GM23338 (cell line): ENCODE data around the gene ACKR1. TPM values are rescaled to one million over a fixed set of nuclear protein-coding genes. Genes with fewer than 3 reads are reported as not detected.
A peak's percentile ranks its signal among the peaks of the same experiment; 100 is the strongest.

ENCODE experiments used
- ATAC-seq: fragments of 200-7000 bp; cut with Tn5 transposase; 3 replicates; pipeline ENCODE4 v1.9.1; 2020
- DNase-seq: peaks from one replicate; pipeline ENCODE4 v3.0.0-alpha.2; 2015; ENCODE audit warnings: low spot score
- H2AFZ ChIP-seq: fragments of 200-600 bp; sonication (generic); 2 replicates; pipeline ENCODE4 v1.8.0; 2016; ENCODE audit warnings: antibody characterized with exemption, mild to moderate bottlenecking, moderate library complexity
- H3F3A ChIP-seq: fragments of 200-600 bp; sonication (generic); replicated peaks from 2 replicates; pipeline ENCODE4 v1.8.0; 2017; ENCODE audit warnings: antibody characterized with exemption, mixed run types, low read depth
- H3K27ac ChIP-seq: fragments of 200-600 bp; sonication (generic); 2 replicates; pipeline ENCODE4 v1.6.1; 2016; ENCODE audit warnings: low read depth
- H3K27me3 ChIP-seq: fragments of 200-600 bp; sonication (generic); 2 replicates; pipeline ENCODE4 v1.8.0; 2016; ENCODE audit warnings: mild to moderate bottlenecking, mixed run types, moderate library complexity; ENCODE audit not compliant: insufficient read depth
- H3K36me3 ChIP-seq: fragments of 200-600 bp; sonication (generic); 2 replicates; pipeline ENCODE4 v1.8.0; 2016; ENCODE audit warnings: mild to moderate bottlenecking; ENCODE audit not compliant: insufficient read depth
- H3K4me1 ChIP-seq: fragments of 200-600 bp; sonication (generic); 2 replicates; pipeline ENCODE4 v1.8.0; 2016; ENCODE audit warnings: mild to moderate bottlenecking, moderate library complexity; ENCODE audit not compliant: insufficient read depth
- H3K4me2 ChIP-seq: fragments of 200-600 bp; sonication (generic); 2 replicates; pipeline ENCODE4 v1.7.1; 2017; ENCODE audit warnings: mixed run types
- H3K4me3 ChIP-seq: fragments of 200-600 bp; sonication (generic); 2 replicates; pipeline ENCODE4 v1.6.1; 2016; ENCODE audit warnings: mixed run types
- H3K79me2 ChIP-seq: fragments of 200-600 bp; sonication (generic); replicated peaks from 2 replicates; pipeline ENCODE4 v1.8.0; 2017; ENCODE audit warnings: mild to moderate bottlenecking; ENCODE audit not compliant: insufficient read depth
- H3K9me2 ChIP-seq: fragments of 200-600 bp; sonication (generic); 2 replicates; pipeline ENCODE4 v1.8.0; 2017; ENCODE audit not compliant: insufficient read depth
- H4K20me1 ChIP-seq: fragments of 200-600 bp; sonication (generic); replicated peaks from 2 replicates; pipeline ENCODE4 v1.8.0; 2017; ENCODE audit warnings: mild to moderate bottlenecking; ENCODE audit not compliant: insufficient read depth
- H3K27ac Mint-ChIP-seq: 2 replicates; pipeline ENCODE4 v1.8.0; 2020; ENCODE audit warnings: inconsistent platforms, mild to moderate bottlenecking, moderate library complexity, mixed read lengths
- H3K27me3 Mint-ChIP-seq: 3 replicates; pipeline ENCODE4 v1.8.0; 2022; ENCODE audit warnings: low read depth, mild to moderate bottlenecking, moderate library complexity, mixed read lengths, inconsistent platforms; ENCODE audit not compliant: insufficient read depth, poor library complexity
- H3K36me3 Mint-ChIP-seq: 3 replicates; pipeline ENCODE4 v1.8.0; 2021; ENCODE audit warnings: low read depth, mild to moderate bottlenecking, inconsistent platforms, moderate library complexity, mixed read lengths
- H3K4me1 Mint-ChIP-seq: 3 replicates; pipeline ENCODE4 v1.8.0; 2020; ENCODE audit warnings: mild to moderate bottlenecking, inconsistent platforms, mixed read lengths
- H3K4me3 Mint-ChIP-seq: 3 replicates; pipeline ENCODE4 v1.8.0; 2021; ENCODE audit warnings: moderate library complexity, mild to moderate bottlenecking, inconsistent platforms, mixed read lengths
- H3K9me3 Mint-ChIP-seq: 3 replicates; pipeline ENCODE4 v1.8.0; 2020; ENCODE audit warnings: moderate library complexity, mild to moderate bottlenecking, inconsistent platforms, mixed read lengths
- ETS1 ChIP-seq: IDR thresholded peaks from 2 replicates; pipeline ENCODE4 v1.6.1; 2016; ENCODE audit warnings: antibody characterized with exemption
- EZH2 ChIP-seq: fragments of 200-600 bp; sonication (generic); IDR thresholded peaks from one replicate; pipeline ENCODE4 v1.8.0; 2017; ENCODE audit warnings: antibody characterized with exemption, mild to moderate bottlenecking, low read depth; ENCODE audit not compliant: unreplicated experiment
- EZH2phosphoT487 ChIP-seq: fragments of 200-600 bp; sonication (generic); IDR thresholded peaks from one replicate; pipeline ENCODE4 v1.8.1; 2018; ENCODE audit warnings: antibody characterized with exemption; ENCODE audit not compliant: unreplicated experiment
- NANOG ChIP-seq: IDR thresholded peaks from 2 replicates; pipeline ENCODE4 v1.6.1; 2016; ENCODE audit warnings: antibody characterized with exemption, borderline replicate concordance
- REST ChIP-seq: IDR thresholded peaks from one replicate; pipeline ENCODE4 v1.6.1; 2018; ENCODE audit warnings: antibody characterized with exemption; ENCODE audit not compliant: unreplicated experiment
- ZNF114 ChIP-seq: fragments of 250-450 bp; sonication (Bioruptor Pico); IDR thresholded peaks from 2 replicates; pipeline ENCODE4 v1.5.0; 2020; ENCODE audit warnings: mild to moderate bottlenecking, moderate library complexity
- polyA plus RNA-seq: library from polyadenylated mRNA; unstranded; fragments of >200 nt; fragmentation: Nextera tagmentation; extraction: Ambion mirVana; gene quantifications from 2 replicates; pipeline ENCODE4 v1.2.1, GENCODE V29; 2016
- total RNA-seq: library from RNA; depleted of rRNA; stranded (reverse); fragments of >200 nt; shearing (Covaris generic); gene quantifications from 2 replicates; pipeline ENCODE4 v1.2.3, GENCODE V29; 2014

The ACKR1 gene
- total and polyA plus RNA-seq, 2 experiments from 2014 or later = 0.29 TPM; not detected in 1

- peak; percentile 86 for DNase-seq
- H3K4me3 Mint-ChIP-seq = peak overlapping the region; percentile 87
- peak; percentile 71 for ATAC-seq
Measured at GRCh38 chr1:159172614-159173291, 31.9 kb upstream of the ACKR1 start.

More at GRCh38 chr1:159172614-159173291, 31.9 kb upstream of the ACKR1 start:
- peaks cover 16% of the 10 kb centered on the region for H4K20me1 ChIP-seq
- H3K36me3 ChIP-seq = no peaks in the 10 kb centered on the region
- no peaks in the 10 kb centered on the region; the same call in 2 of the 3 replicates for H3K36me3 Mint-ChIP-seq
- no peak overlapping the region for H3K27ac ChIP-seq
- H3K9me2 ChIP-seq = no peaks in the 10 kb centered on the region
- peak overlapping the region; percentile 85 for H2AFZ ChIP-seq
- H3K4me2 ChIP-seq = peak overlapping the region; percentile 99
- peaks cover 16% of the 10 kb centered on the region for H3K4me1 Mint-ChIP-seq
- H3K27me3 ChIP-seq = peaks cover 12% of the 10 kb centered on the region; the same call in 1 of the 2 replicates
- H3F3A ChIP-seq = no peaks in the 10 kb centered on the region
- peak overlapping the region; percentile 93 for H3K4me3 ChIP-seq
- TF ChIP-seq NANOG (no peak), ETS1 (no peak), REST (peak; percentile 30), ZNF114 (CRISPR knock-in tag) (no peak), EZH2phosphoT487 (no peak), EZH2 (no peak)
- H3K27ac Mint-ChIP-seq = no peak overlapping the region
- no peaks in the 10 kb centered on the region for H3K9me3 Mint-ChIP-seq
- peaks cover 9% of the 10 kb centered on the region; the same call in 1 of the 2 replicates for H3K4me1 ChIP-seq
- peaks cover 4% of the 10 kb centered on the region; the same call in 1 of the 2 replicates for H3K79me2 ChIP-seq
- H3K27me3 Mint-ChIP-seq = peaks cover 9% of the 10 kb centered on the region
